Memory B cell (primary cell): ENCODE data around the gene NFASC.

ENCODE experiments used
- ATAC-seq: fragments of 150-1000 bp; cut with Tn5 transposase; 2 replicates; pipeline ENCODE4 v1.10.0; 2021; ENCODE audit warnings: low read depth, mild to moderate bottlenecking, moderate library complexity
- DNase-seq, 2 donors: peaks; one replicate each; pipeline ENCODE4 v3.0.0; 2022; ENCODE audit warnings: low spot score in 2 of 2
- H3K27ac Mint-ChIP-seq: one replicate; pipeline ENCODE4 v1.8.0; 2022; ENCODE audit warnings: mild to moderate bottlenecking, moderate library complexity, mixed read lengths
- H3K27me3 Mint-ChIP-seq: one replicate; pipeline ENCODE4 v1.8.0; 2022; ENCODE audit warnings: mixed read lengths
- H3K36me3 Mint-ChIP-seq: one replicate; pipeline ENCODE4 v1.8.0; 2022; ENCODE audit warnings: mild to moderate bottlenecking, mixed read lengths
- H3K4me1 Mint-ChIP-seq: one replicate; pipeline ENCODE4 v1.8.0; 2022; ENCODE audit warnings: mixed read lengths
- H3K4me3 Mint-ChIP-seq: one replicate; pipeline ENCODE4 v1.8.0; 2022; ENCODE audit warnings: mild to moderate bottlenecking, moderate library complexity, mixed read lengths
- H3K9me3 Mint-ChIP-seq: one replicate; pipeline ENCODE4 v1.8.0; 2022; ENCODE audit warnings: mixed read lengths

Gene NFASC

DNA sequence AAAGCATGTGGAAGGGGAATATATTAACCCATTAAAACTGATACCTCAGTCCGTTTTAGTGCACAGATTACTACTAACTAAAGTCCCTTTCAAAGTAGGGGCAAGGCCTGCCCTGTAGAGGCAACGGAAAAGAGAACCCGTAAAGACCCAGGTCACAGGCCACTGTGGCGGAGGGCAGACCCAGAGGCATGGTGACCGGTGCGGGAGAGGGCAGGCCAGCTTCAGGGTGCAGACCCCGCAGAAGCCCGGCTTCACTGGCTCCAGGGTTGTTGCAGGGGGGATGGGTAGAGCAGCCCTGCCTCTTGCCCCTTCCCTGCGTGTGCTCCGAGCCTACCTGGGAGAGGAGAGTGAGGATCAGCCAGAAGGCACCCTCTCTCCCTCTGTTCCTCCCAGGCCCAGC lies 190.1 kb downstream of the NFASC start:
- Mint-ChIP-seq H3K36me3 (no peaks in the 10 kb centered on the region), H3K27ac (no peak overlapping the region), H3K27me3 (peaks cover 4% of the 10 kb centered on the region), H3K9me3 (no peaks in the 10 kb centered on the region), H3K4me3 (no peak overlapping the region), H3K4me1 (peaks cover 2% of the 10 kb centered on the region)
- ATAC-seq = no peak
- no peak for DNase-seq

- H3K27ac Mint-ChIP-seq = no peak overlapping the region
- no peaks in the 10 kb centered on the region for H3K36me3 Mint-ChIP-seq
- no peaks in the 10 kb centered on the region for H3K9me3 Mint-ChIP-seq
- H3K4me3 Mint-ChIP-seq = no peak overlapping the region
- ATAC-seq (no peak), DNase-seq (no peak)
- H3K27me3 Mint-ChIP-seq = peaks cover 2% of the 10 kb centered on the region
- peaks cover 2% of the 10 kb centered on the region for H3K4me1 Mint-ChIP-seq
These were observed 190.6 kb downstream of the NFASC start for GRCh38 chr1:205061227-205061626.

GRCh38 chr1:205061665-205062069 lies 191.0 kb downstream of the NFASC start:
- no peaks in the 10 kb centered on the region for H3K9me3 Mint-ChIP-seq
- ATAC-seq (peak; percentile 81), DNase-seq (peak; percentile 65 to 78)
- no peaks in the 10 kb centered on the region for H3K36me3 Mint-ChIP-seq
- H3K4me1 Mint-ChIP-seq = peaks cover 2% of the 10 kb centered on the region
- H3K27me3 Mint-ChIP-seq = peaks cover 4% of the 10 kb centered on the region
- no peak overlapping the region for H3K27ac Mint-ChIP-seq
- H3K4me3 Mint-ChIP-seq = peak overlapping the region; percentile 15

DNA sequence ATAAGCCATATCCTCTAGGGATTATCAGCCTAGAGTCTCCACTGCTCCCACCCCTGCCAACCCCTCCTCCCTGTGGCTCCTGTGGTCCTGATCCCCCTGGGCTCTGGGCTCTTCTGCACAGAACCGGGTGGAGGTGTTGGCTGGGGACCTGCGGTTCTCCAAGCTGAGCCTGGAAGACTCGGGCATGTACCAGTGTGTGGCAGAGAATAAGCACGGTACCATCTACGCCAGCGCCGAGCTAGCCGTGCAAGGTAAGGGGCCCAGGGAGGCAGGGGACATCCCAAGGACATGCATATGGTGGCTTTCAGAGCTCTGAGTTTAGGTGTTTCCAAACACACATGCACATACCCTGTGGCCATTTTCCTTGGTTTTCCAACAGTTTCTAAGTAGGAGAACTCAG lies 191.7 kb downstream of the NFASC start:
- no peaks in the 10 kb centered on the region for H3K36me3 Mint-ChIP-seq
- H3K4me1 Mint-ChIP-seq = peaks cover 2% of the 10 kb centered on the region
- DNase-seq (no peak), ATAC-seq (no peak)
- no peak overlapping the region for H3K4me3 Mint-ChIP-seq
- peaks cover 2% of the 10 kb centered on the region for H3K27me3 Mint-ChIP-seq
- no peaks in the 10 kb centered on the region for H3K9me3 Mint-ChIP-seq
- H3K27ac Mint-ChIP-seq = no peak overlapping the region

GRCh38 chr1:205062895-205063294 lies 192.2 kb downstream of the NFASC start:
- DNase-seq (no peak), ATAC-seq (no peak)
- H3K4me3 Mint-ChIP-seq = no peak overlapping the region
- no peaks in the 10 kb centered on the region for H3K9me3 Mint-ChIP-seq
- H3K27me3 Mint-ChIP-seq = peaks cover 2% of the 10 kb centered on the region
- peaks cover 2% of the 10 kb centered on the region for H3K4me1 Mint-ChIP-seq
- no peaks in the 10 kb centered on the region for H3K36me3 Mint-ChIP-seq
- H3K27ac Mint-ChIP-seq = no peak overlapping the region

DNA sequence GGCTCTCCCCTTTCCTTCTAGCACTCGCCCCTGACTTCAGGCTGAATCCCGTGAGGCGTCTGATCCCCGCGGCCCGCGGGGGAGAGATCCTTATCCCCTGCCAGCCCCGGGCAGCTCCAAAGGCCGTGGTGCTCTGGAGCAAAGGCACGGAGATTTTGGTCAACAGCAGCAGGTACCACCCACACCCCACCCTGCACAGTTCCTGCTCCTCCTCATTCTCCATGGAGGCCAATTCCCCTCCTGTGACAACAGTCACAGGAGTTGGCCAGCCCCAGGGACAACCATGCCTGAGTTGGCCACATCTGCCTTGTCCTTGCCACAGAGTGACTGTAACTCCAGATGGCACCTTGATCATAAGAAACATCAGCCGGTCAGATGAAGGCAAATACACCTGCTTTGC lies 193.6 kb downstream of the NFASC start:
- no peak overlapping the region for H3K4me3 Mint-ChIP-seq
- H3K36me3 Mint-ChIP-seq = no peaks in the 10 kb centered on the region
- no peaks in the 10 kb centered on the region for H3K9me3 Mint-ChIP-seq
- DNase-seq = no peak
- peaks cover 2% of the 10 kb centered on the region for H3K27me3 Mint-ChIP-seq
- H3K27ac Mint-ChIP-seq = no peak overlapping the region
- no peak for ATAC-seq
- peaks cover 2% of the 10 kb centered on the region for H3K4me1 Mint-ChIP-seq

DNA sequence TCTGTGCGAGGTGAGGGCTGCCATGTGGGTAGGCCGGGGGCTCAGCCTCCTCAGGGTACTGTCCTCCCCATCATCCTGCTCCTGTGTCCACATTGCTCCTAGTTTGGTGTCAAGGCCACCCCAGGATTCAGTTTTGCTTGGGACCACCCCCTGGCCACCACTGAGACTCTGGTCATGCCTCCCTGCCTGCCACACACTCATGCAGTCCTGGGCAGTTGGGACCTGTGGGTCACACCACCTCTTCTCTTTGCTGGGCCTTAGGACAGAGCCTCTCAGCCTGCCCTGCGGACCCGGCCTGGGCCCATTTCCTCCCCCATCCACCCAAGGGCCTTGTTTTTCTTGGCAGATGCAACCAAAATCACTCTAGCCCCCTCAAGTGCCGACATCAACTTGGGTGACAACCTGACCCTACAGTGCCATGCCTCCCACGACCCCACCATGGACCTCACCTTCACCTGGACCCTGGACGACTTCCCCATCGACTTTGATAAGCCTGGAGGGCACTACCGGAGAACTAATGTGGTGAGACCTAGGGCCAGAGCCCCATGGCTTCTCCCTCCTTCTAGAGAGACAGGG lies 194.2 kb downstream of the NFASC start:
- Mint-ChIP-seq H3K9me3 (no peaks in the 10 kb centered on the region), H3K4me3 (no peak overlapping the region), H3K27ac (no peak overlapping the region), H3K4me1 (peaks cover 2% of the 10 kb centered on the region), H3K36me3 (no peaks in the 10 kb centered on the region), H3K27me3 (peaks cover 2% of the 10 kb centered on the region)
- DNase-seq (no peak), ATAC-seq (no peak)

- H3K27me3 Mint-ChIP-seq = peaks cover 2% of the 10 kb centered on the region
- H3K9me3 Mint-ChIP-seq = no peaks in the 10 kb centered on the region
- no peak for DNase-seq
These were observed 195.0 kb downstream of the NFASC start for GRCh38 chr1:205065666-205066065.

GRCh38 chr1:205066141-205066818 lies 195.6 kb downstream of the NFASC start:
- no peak for DNase-seq
- H3K27me3 Mint-ChIP-seq = peaks cover 2% of the 10 kb centered on the region
- no peaks in the 10 kb centered on the region for H3K36me3 Mint-ChIP-seq
- no peak for ATAC-seq
- H3K4me1 Mint-ChIP-seq = peaks cover 2% of the 10 kb centered on the region
- H3K4me3 Mint-ChIP-seq = no peak overlapping the region
- H3K9me3 Mint-ChIP-seq = no peaks in the 10 kb centered on the region
- no peak overlapping the region for H3K27ac Mint-ChIP-seq

More at GRCh38 chr1:205065666-205066065, 195.0 kb downstream of the NFASC start:
- Mint-ChIP-seq H3K36me3 (no peaks in the 10 kb centered on the region), H3K27ac (no peak overlapping the region), H3K4me3 (no peak overlapping the region), H3K4me1 (peaks cover 2% of the 10 kb centered on the region)
- ATAC-seq = no peak

DNA sequence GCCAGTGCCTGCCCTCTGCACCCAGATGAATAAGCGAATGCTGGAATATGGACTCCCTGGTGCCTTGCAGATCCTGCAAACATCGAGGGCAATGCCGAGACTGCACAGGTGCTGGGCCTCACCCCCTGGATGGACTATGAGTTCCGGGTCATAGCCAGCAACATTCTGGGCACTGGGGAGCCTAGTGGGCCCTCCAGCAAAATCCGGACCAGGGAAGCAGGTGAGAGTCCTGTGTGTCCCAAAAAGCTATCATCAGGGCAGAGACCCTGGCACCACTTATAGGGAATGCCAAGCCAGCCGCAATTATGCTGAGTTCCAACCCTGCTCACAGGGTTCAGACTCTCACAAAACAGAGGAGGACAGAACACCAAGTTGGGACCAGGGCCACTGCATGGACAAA lies 196.4 kb downstream of the NFASC start:
- DNase-seq = no peak
- H3K9me3 Mint-ChIP-seq = no peaks in the 10 kb centered on the region
- H3K27me3 Mint-ChIP-seq = peaks cover 2% of the 10 kb centered on the region
- no peak for ATAC-seq
- no peak overlapping the region for H3K27ac Mint-ChIP-seq
- no peaks in the 10 kb centered on the region for H3K36me3 Mint-ChIP-seq
- H3K4me1 Mint-ChIP-seq = no peaks in the 10 kb centered on the region
- H3K4me3 Mint-ChIP-seq = no peak overlapping the region

DNA sequence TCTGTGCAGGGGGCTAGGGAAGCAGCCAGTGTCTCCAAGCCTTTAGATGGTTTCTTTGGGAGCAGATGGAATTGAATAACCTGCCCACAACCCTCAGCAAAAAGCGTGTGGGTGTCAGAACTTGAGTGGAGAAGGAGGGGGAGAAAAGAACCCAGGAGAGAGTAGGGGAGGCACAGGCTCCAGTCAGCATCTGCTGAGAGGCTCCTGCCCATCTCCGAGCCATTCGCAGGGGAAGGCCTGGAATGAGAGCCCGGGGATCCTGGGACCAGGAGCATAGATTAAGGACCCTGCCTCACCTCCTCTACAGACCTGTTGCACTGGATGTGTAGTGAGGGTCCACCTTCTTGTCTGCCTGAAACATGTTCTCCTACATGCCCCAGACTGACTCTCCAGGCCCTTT lies 197.3 kb downstream of the NFASC start:
- H3K4me3 Mint-ChIP-seq = no peak overlapping the region
- no peak for DNase-seq
- no peaks in the 10 kb centered on the region for H3K4me1 Mint-ChIP-seq
- no peak for ATAC-seq
- H3K27me3 Mint-ChIP-seq = peaks cover 2% of the 10 kb centered on the region
- no peak overlapping the region for H3K27ac Mint-ChIP-seq
- H3K36me3 Mint-ChIP-seq = no peaks in the 10 kb centered on the region
- H3K9me3 Mint-ChIP-seq = no peaks in the 10 kb centered on the region

GRCh38 chr1:205068457-205069040 lies 197.9 kb downstream of the NFASC start:
- no peak overlapping the region for H3K27ac Mint-ChIP-seq
- DNase-seq = no peak

GRCh38 chr1:205069371-205070125 lies 198.9 kb downstream of the NFASC start:
- no peak overlapping the region for H3K4me3 Mint-ChIP-seq
- no peaks in the 10 kb centered on the region for H3K36me3 Mint-ChIP-seq
- no peaks in the 10 kb centered on the region for H3K4me1 Mint-ChIP-seq
- no peak overlapping the region for H3K27ac Mint-ChIP-seq
- no peaks in the 10 kb centered on the region for H3K9me3 Mint-ChIP-seq
- DNase-seq (no peak), ATAC-seq (no peak)
- peaks cover 2% of the 10 kb centered on the region for H3K27me3 Mint-ChIP-seq

More at GRCh38 chr1:205068457-205069040, 197.9 kb downstream of the NFASC start:
- H3K36me3 Mint-ChIP-seq = no peaks in the 10 kb centered on the region
- H3K4me1 Mint-ChIP-seq = no peaks in the 10 kb centered on the region
- no peak overlapping the region for H3K4me3 Mint-ChIP-seq
- peaks cover 2% of the 10 kb centered on the region for H3K27me3 Mint-ChIP-seq
- no peaks in the 10 kb centered on the region for H3K9me3 Mint-ChIP-seq
- no peak for ATAC-seq

- H3K27me3 Mint-ChIP-seq = peaks cover 2% of the 10 kb centered on the region
- H3K36me3 Mint-ChIP-seq = no peaks in the 10 kb centered on the region
- no peak overlapping the region for H3K27ac Mint-ChIP-seq
- H3K4me1 Mint-ChIP-seq = no peaks in the 10 kb centered on the region
- H3K9me3 Mint-ChIP-seq = no peaks in the 10 kb centered on the region
- H3K4me3 Mint-ChIP-seq = no peak overlapping the region
- ATAC-seq (no peak), DNase-seq (no peak)
These were observed 200.4 kb downstream of the NFASC start for GRCh38 chr1:205071028-205071409.
